ENCODE measurements around the gene SDK2. TPM values are rescaled to one million over a fixed set of nuclear protein-coding genes. Genes with fewer than 3 reads are reported as not detected.

SDK2 gene
- total RNA-seq, 1 donor from 2014 or later = 31.2 TPM

GRCh38 chr17:73686961-73687360, 42.7 kb upstream of the SDK2 start:
- Mint-ChIP-seq H3K4me3 (no peak overlapping the region), H3K27me3 (ENCODE audit: low read depth) (no peaks in the 10 kb centered on the region), H3K4me1 (peaks cover 32% of the 10 kb centered on the region), H3K36me3 (ENCODE audit: low read depth) (no peaks in the 10 kb centered on the region), H3K27ac (ENCODE audit: unreplicated experiment) (peak overlapping the region; percentile 20), H3K9me3 (no peaks in the 10 kb centered on the region)
- TF ChIP-seq CTCF (conservative IDR thresholded peaks at IDR 0.05) = no peak
- DNase-seq (ENCODE audit: low read depth, low spot score) = no peak

GRCh38 chr17:73686126-73686525, 41.9 kb upstream of the SDK2 start:
- DNase-seq (ENCODE audit: low read depth, low spot score) = no peak

GRCh38 chr17:73684183-73684582, 39.9 kb upstream of the SDK2 start:
- no peak overlapping the region for H3K4me3 Mint-ChIP-seq
- H3K27me3 Mint-ChIP-seq (ENCODE audit: low read depth) = peaks cover 2% of the 10 kb centered on the region
- peaks cover 15% of the 10 kb centered on the region for H3K4me1 Mint-ChIP-seq
- TF ChIP-seq CTCF (conservative IDR thresholded peaks at IDR 0.05) = no peak
- H3K36me3 Mint-ChIP-seq (ENCODE audit: low read depth) = no peaks in the 10 kb centered on the region
- DNase-seq (ENCODE audit: low read depth, low spot score) = no peak
- peaks cover 5% of the 10 kb centered on the region for H3K9me3 Mint-ChIP-seq
- H3K27ac Mint-ChIP-seq (ENCODE audit: unreplicated experiment) = peak overlapping the region; percentile 20

More at GRCh38 chr17:73686126-73686525, 41.9 kb upstream of the SDK2 start:
- Mint-ChIP-seq H3K36me3 (ENCODE audit: low read depth) (no peaks in the 10 kb centered on the region), H3K4me1 (peaks cover 23% of the 10 kb centered on the region), H3K4me3 (no peak overlapping the region), H3K27me3 (ENCODE audit: low read depth) (no peaks in the 10 kb centered on the region), H3K9me3 (peaks cover 5% of the 10 kb centered on the region), H3K27ac (ENCODE audit: unreplicated experiment) (no peak overlapping the region)
- no peak for TF ChIP-seq CTCF (conservative IDR thresholded peaks at IDR 0.05)

- Mint-ChIP-seq H3K4me1 (peaks cover 15% of the 10 kb centered on the region), H3K36me3 (ENCODE audit: low read depth) (no peaks in the 10 kb centered on the region), H3K4me3 (no peak overlapping the region), H3K9me3 (peaks cover 5% of the 10 kb centered on the region), H3K27me3 (ENCODE audit: low read depth) (peaks cover 6% of the 10 kb centered on the region), H3K27ac (ENCODE audit: unreplicated experiment) (peak overlapping the region; percentile 20)
- no peak for DNase-seq (ENCODE audit: low read depth, low spot score)
- no peak for TF ChIP-seq CTCF (conservative IDR thresholded peaks at IDR 0.05)
Measured at GRCh38 chr17:73683771-73684170, 39.5 kb upstream of the SDK2 start.

GRCh38 chr17:73681946-73682345, 37.7 kb upstream of the SDK2 start:
- Mint-ChIP-seq H3K27me3 (ENCODE audit: low read depth) (peaks cover 17% of the 10 kb centered on the region), H3K4me1 (peaks cover 15% of the 10 kb centered on the region), H3K36me3 (ENCODE audit: low read depth) (no peaks in the 10 kb centered on the region), H3K27ac (ENCODE audit: unreplicated experiment) (no peak overlapping the region), H3K9me3 (peaks cover 5% of the 10 kb centered on the region), H3K4me3 (no peak overlapping the region)
- no peak for TF ChIP-seq CTCF (conservative IDR thresholded peaks at IDR 0.05)
- DNase-seq (ENCODE audit: low read depth, low spot score) = no peak

GRCh38 chr17:73679476-73679875, 35.2 kb upstream of the SDK2 start:
- Mint-ChIP-seq H3K4me1 (peaks cover 10% of the 10 kb centered on the region), H3K27me3 (ENCODE audit: low read depth) (peaks cover 17% of the 10 kb centered on the region), H3K27ac (ENCODE audit: unreplicated experiment) (no peak overlapping the region), H3K4me3 (no peak overlapping the region), H3K9me3 (peaks cover 5% of the 10 kb centered on the region), H3K36me3 (ENCODE audit: low read depth) (no peaks in the 10 kb centered on the region)
- TF ChIP-seq CTCF (conservative IDR thresholded peaks at IDR 0.05) = no peak
- no peak for DNase-seq (ENCODE audit: low read depth, low spot score)
